Glutamatergic neuron (in vitro differentiated cells): ENCODE measurements around the gene TMEM114. TPM values are rescaled to one million over a fixed set of nuclear protein-coding genes. Genes with fewer than 3 reads are reported as not detected.
A peak's percentile ranks its signal among the peaks of the same experiment; 100 is the strongest.

Experiments
- DNase-seq: peaks from one replicate; pipeline ENCODE4 v3.0.0; 2022
- H3K27ac Mint-ChIP-seq: one replicate; pipeline ENCODE4 v1.8.0; 2020; ENCODE audit warnings: mild to moderate bottlenecking, mixed read lengths, inconsistent platforms; ENCODE audit not compliant: unreplicated experiment
- H3K27me3 Mint-ChIP-seq: one replicate; pipeline ENCODE4 v1.8.0; 2020; ENCODE audit warnings: mild to moderate bottlenecking, moderate library complexity, mixed read lengths, inconsistent platforms; ENCODE audit not compliant: unreplicated experiment
- H3K36me3 Mint-ChIP-seq: one replicate; pipeline ENCODE4 v1.8.0; 2020; ENCODE audit warnings: mild to moderate bottlenecking, mixed read lengths, inconsistent platforms; ENCODE audit not compliant: unreplicated experiment
- H3K4me1 Mint-ChIP-seq: one replicate; pipeline ENCODE4 v1.8.0; 2020; ENCODE audit warnings: mild to moderate bottlenecking, low read depth, mixed read lengths, inconsistent platforms; ENCODE audit not compliant: unreplicated experiment
- H3K4me3 Mint-ChIP-seq: one replicate; pipeline ENCODE4 v1.8.0; 2020; ENCODE audit warnings: mild to moderate bottlenecking, mixed read lengths, inconsistent platforms; ENCODE audit not compliant: unreplicated experiment
- H3K9me3 Mint-ChIP-seq: one replicate; pipeline ENCODE4 v1.8.0; 2020; ENCODE audit warnings: mild to moderate bottlenecking, moderate library complexity, mixed read lengths, inconsistent platforms; ENCODE audit not compliant: unreplicated experiment
- CTCF ChIP-seq: fragments of 200-600 bp; sonication (generic); IDR thresholded peaks from one replicate; pipeline ENCODE4 v1.5.0; 2021; ENCODE audit not compliant: partially characterized antibody, unreplicated experiment
- total RNA-seq: library from RNA; stranded (reverse); fragmentation: NEBNext Ultra II Directional; extraction: Animal tissue kit (Norgen Biotek cat#: 25700); gene quantifications from one replicate; pipeline ENCODE4 v1.2.1, GENCODE V29; 2021; ENCODE audit not compliant: unreplicated experiment

Gene TMEM114
- total RNA-seq, 1 donor from 2014 or later: not detected

GRCh38 chr16:8595783-8596182 is 5.5 kb upstream of the TMEM114 start:
- peaks cover 2% of the 10 kb centered on the region for H3K27me3 Mint-ChIP-seq
- no peak overlapping the region for H3K4me3 Mint-ChIP-seq
- H3K4me1 Mint-ChIP-seq: no peaks in the 10 kb centered on the region
- peaks cover 8% of the 10 kb centered on the region for H3K9me3 Mint-ChIP-seq
- no peak for DNase-seq
- TF ChIP-seq CTCF: no peak
- peaks cover 4% of the 10 kb centered on the region for H3K36me3 Mint-ChIP-seq
- no peak overlapping the region for H3K27ac Mint-ChIP-seq

DNA sequence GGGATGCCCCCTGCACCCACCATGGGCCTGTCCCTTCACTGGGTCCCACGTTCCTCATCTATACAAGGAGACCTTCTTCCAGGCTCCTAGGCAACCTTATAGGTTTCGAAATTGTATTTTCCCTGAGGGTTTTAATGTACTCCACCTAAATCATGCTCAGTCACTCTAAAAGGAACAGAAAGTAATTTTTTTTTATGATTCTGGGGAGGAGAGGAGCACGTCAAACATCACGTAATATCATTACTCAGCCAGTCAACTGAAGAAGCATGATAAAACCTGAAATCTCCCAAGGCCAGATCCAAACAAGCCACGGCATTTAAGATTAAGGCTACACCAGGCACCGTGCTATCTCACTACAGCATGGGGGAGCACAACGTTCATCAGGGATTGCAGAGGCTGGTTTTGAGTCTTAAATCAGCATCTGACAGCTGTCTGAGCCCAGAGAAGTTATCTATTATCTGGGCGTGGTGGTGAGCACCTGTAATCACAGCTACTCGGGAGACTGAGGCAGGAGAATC is 3.9 kb upstream of the TMEM114 start:
- H3K27me3 Mint-ChIP-seq: peaks cover 3% of the 10 kb centered on the region
- H3K36me3 Mint-ChIP-seq: peaks cover 4% of the 10 kb centered on the region
- TF ChIP-seq CTCF: no peak
- H3K4me1 Mint-ChIP-seq: no peaks in the 10 kb centered on the region
- peaks cover 8% of the 10 kb centered on the region for H3K9me3 Mint-ChIP-seq
- H3K4me3 Mint-ChIP-seq: no peak overlapping the region
- no peak overlapping the region for H3K27ac Mint-ChIP-seq
- DNase-seq: no peak

- Mint-ChIP-seq H3K27ac (no peak overlapping the region), H3K9me3 (peaks cover 15% of the 10 kb centered on the region), H3K36me3 (no peaks in the 10 kb centered on the region), H3K4me1 (no peaks in the 10 kb centered on the region), H3K4me3 (no peak overlapping the region), H3K27me3 (peaks cover 6% of the 10 kb centered on the region)
- no peak for DNase-seq
- TF ChIP-seq CTCF: no peak
Observed at GRCh38 chr16:8591451-8591850, 1.1 kb upstream of the TMEM114 start.

DNA sequence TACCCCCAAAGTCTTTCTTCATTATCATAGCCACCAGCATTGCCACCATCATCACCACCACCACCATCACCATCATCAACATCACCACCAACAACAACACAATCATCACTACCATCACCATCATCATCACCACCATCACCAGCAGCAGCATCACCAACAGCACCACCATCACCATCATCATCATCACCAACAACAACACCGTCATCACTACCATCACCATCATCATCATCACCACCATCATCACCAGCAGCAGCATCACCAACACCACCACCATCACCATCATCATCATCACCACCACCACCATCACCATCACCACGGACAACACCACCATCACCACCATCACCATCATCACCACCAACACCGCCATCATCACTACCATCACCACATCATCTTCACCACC is 500 bp upstream of the TMEM114 start:
- Mint-ChIP-seq H3K4me1 (no peaks in the 10 kb centered on the region), H3K36me3 (no peaks in the 10 kb centered on the region), H3K27ac (no peak overlapping the region), H3K4me3 (no peak overlapping the region), H3K9me3 (peaks cover 13% of the 10 kb centered on the region), H3K27me3 (peaks cover 6% of the 10 kb centered on the region)
- no peak for TF ChIP-seq CTCF
- no peak for DNase-seq

DNA sequence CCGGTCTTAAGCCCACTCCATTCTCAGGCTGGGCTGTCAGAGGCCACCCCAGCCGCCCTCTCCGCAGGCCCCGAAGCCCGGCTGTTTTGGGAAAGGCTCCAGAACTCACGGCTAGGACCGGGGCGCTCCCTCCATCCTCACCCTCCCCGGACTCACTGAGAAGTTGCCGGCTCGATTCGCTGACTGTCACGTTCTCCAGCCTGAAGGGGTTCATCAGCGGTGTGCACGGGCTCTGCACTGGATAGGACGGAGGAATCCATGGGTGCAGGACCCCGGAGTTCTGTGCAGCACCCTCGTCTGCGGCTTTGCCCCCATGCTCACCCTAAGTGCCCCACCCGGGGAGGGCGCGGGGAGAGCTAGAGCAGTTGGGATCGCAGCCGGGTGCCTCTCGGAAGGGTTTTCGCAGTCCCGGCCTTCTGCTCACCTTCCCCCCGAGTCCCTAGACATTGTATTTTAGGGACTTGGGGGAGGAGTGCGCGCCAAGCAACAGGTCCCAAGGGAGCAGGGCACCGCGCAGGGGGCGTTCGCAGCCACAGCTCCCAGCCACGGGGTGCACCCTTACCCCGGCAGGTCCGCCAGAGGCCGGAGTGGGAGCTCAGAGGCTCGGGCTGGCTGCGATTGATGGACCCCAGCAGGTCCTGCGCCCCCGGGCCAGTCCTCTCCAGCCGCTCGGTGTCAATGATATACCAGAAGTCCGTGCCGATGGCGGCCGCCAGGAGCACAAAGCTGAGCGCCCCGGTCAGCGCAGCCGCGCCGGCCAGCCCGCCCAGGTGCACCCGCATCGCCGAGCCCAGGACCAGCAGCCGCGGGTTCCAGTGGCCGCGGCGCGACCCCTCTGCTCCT is 1.0 kb downstream of the TMEM114 start:
- H3K4me1 Mint-ChIP-seq: no peaks in the 10 kb centered on the region
- H3K9me3 Mint-ChIP-seq: peaks cover 7% of the 10 kb centered on the region
- no peak overlapping the region for H3K27ac Mint-ChIP-seq
- H3K4me3 Mint-ChIP-seq: peak overlapping the region; percentile 58
- DNase-seq: peak; percentile 55
- H3K27me3 Mint-ChIP-seq: peaks cover 4% of the 10 kb centered on the region
- TF ChIP-seq CTCF: no peak
- no peaks in the 10 kb centered on the region for H3K36me3 Mint-ChIP-seq
